ENCODE data around the gene AKR1B1. TPM values are rescaled to one million over a fixed set of nuclear protein-coding genes. Genes with fewer than 3 reads are reported as not detected.
"Not testable (repeated sequence)": the region's sequence is repeated elsewhere in the genome, so short reads cannot be mapped to it uniquely, and the experiment has no call there.

The AKR1B1 gene
- total and polyA plus RNA-seq, 2 of the 13 experiments (the other 11 are each of a cell fraction or from before 2014, with no cell fraction given) = 89.9 to 133 TPM

DNA sequence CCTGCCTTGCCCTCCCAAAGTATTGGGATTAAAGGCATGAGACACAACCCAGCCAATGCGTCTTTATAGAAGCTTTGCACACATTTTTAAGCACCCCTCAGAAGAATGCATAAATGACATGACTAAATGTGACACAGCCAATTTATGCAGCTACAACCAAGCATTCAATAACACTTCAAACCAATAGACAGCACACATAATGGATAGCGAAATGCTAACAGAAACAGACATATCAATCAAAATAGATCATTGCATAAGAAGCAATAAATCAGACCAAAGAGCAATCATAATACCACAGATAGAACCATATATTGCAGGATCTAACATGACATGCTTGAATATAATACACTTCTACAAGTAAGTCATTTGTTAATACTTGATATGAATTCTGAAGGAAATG is 34.2 kb upstream of the AKR1B1 start:
- Histone ChIP-seq H3K4me3 (replicated peaks in 1 of 3; ENCODE audit: insufficient read depth in 1 of 3, low read depth in 2 of 3, low read length in 3 of 3) (no peak overlapping the region), H3K79me2 (ENCODE audit: insufficient read depth, low read length) (no peaks in the 10 kb centered on the region), H3K27me3 (ENCODE audit: control insufficient read depth in 1 of 2, insufficient read depth in 2 of 2, low read length in 2 of 2) (peaks cover 0 to 8% of the 10 kb centered on the region in 2 experiments; a peak in 1 of 5 replicates), H3K4me2 (ENCODE audit: low read depth, low read length) (no peak overlapping the region), H3K9ac (ENCODE audit: insufficient read depth, low read depth, low read length) (no peak overlapping the region), H4K20me1 (ENCODE audit: insufficient read depth, low read length) (no peaks in the 10 kb centered on the region), H3K4me1 (ENCODE audit: insufficient read depth, low read length) (no peaks in the 10 kb centered on the region), H3K9me3 (ENCODE audit: low read length) (no peaks in the 10 kb centered on the region), H3K27ac (ENCODE audit: extremely low read length, insufficient read depth, low read length) (no peak overlapping the region), H2AFZ (ENCODE audit: low read length) (no peak overlapping the region), H3K36me3 (replicated peaks in 1 of 2; ENCODE audit: control insufficient read depth in 1 of 2, insufficient read depth in 2 of 2, low read length in 2 of 2) (no peaks in the 10 kb centered on the region)
- intact Hi-C loops (cut with micrococcal nuclease; ENCODE audit: unreplicated experiment) = no loop called here
- CTCF ChIA-PET (ENCODE audit: low intra/inter-chr PET ratio, low total read pairs) = no interaction called here
- FAIRE-seq (no peak), DNase-seq (ENCODE audit: low spot score) (no peak), ATAC-seq (no peak)
- POLR2A ChIA-PET = no interaction called here
- no TSS peak for BruUV-seq (replicated peaks)
- 5% methylated on average over 2 of the region's 2 CpGs for WGBS (ENCODE audit: low lambda C conversion rate)
- TF ChIP-seq DNMT3B (CRISPR knock-in tag; conservative IDR thresholded peaks at IDR 0.05) (no peak), HNRNPH1 (optimal IDR thresholded peaks at IDR 0.05; ENCODE audit: low read depth, low read length) (no peak), ZNF3 (CRISPR knock-in tag; IDR thresholded peaks at IDR 0.05) (no peak), SSRP1 (CRISPR knock-in tag; IDR thresholded peaks at IDR 0.05) (no peak)
- in situ Hi-C loops (cut with HindIII; ENCODE audit: extremely low pct_ligation_motif_present, low pct_unique_long_range_greater_than_20kb) = no loop called here

DNA sequence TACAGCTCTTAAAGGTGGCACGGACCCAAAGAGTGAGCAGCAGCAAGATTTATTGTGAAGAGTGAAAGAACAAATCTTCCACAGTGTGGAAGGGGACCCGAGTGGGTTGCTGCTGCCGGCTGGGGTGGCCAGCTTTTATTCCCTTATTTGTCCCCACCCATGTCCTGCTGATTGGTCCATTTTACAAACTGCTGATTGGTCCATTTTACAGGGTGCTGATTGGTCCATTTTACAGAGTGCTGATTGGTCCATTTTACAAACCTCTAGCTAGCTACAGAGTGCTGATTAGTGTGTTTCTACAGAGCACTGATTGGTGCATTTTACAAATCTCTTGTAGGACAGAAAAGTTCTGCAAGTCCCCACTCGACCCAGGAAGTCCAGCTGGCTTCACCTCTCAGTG is 28.8 kb upstream of the AKR1B1 start:
- CTCF ChIA-PET (ENCODE audit: low intra/inter-chr PET ratio, low total read pairs) = not testable (repeated sequence)

More for the DNA sequence above, 28.8 kb upstream of the AKR1B1 start:
- H3K4me2 ChIP-seq (ENCODE audit: low read depth, low read length) = 0 out of 2 replicates have a peak overlapping the region, but pooled peaks have one; percentile 27
- H3K36me3 ChIP-seq (replicated peaks in 1 of 2; ENCODE audit: control insufficient read depth in 1 of 2, insufficient read depth in 2 of 2, low read length in 2 of 2); H3K9ac ChIP-seq (ENCODE audit: insufficient read depth, low read depth, low read length); H3K79me2 ChIP-seq (ENCODE audit: insufficient read depth, low read length); intact Hi-C loops (cut with micrococcal nuclease; ENCODE audit: unreplicated experiment); BruUV-seq (replicated peaks); H4K20me1 ChIP-seq (ENCODE audit: insufficient read depth, low read length); ATAC-seq; H3K27me3 ChIP-seq (ENCODE audit: control insufficient read depth in 1 of 2, insufficient read depth in 2 of 2, low read length in 2 of 2); H3K4me3 ChIP-seq (replicated peaks in 1 of 3; ENCODE audit: insufficient read depth in 1 of 3, low read depth in 2 of 3, low read length in 3 of 3); H3K9me3 ChIP-seq (ENCODE audit: low read length); H3K4me1 ChIP-seq (ENCODE audit: insufficient read depth, low read length); H2AFZ ChIP-seq (ENCODE audit: low read length); in situ Hi-C loops (cut with HindIII; ENCODE audit: extremely low pct_ligation_motif_present, low pct_unique_long_range_greater_than_20kb); FAIRE-seq; H3K27ac ChIP-seq (ENCODE audit: extremely low read length, insufficient read depth, low read length); POLR2A ChIA-PET; DNase-seq (ENCODE audit: low spot score): not testable (repeated sequence)
- WGBS (ENCODE audit: low lambda C conversion rate) = 0% methylated on average over 4 of the region's 4 CpGs
- TF ChIP-seq NFYC (CRISPR knock-in tag; IDR thresholded peaks at IDR 0.05) = peak; percentile 21; the same call in 1 of the 2 replicates
- peak; percentile 50; the same call in 1 of the 2 replicates for TF ChIP-seq MAFF (IDR thresholded peaks at IDR 0.05; ENCODE audit: low read depth, low read length)
- TF ChIP-seq MAFK (conservative IDR thresholded peaks at IDR 0.05 in 1 of 2, IDR thresholded peaks at IDR 0.05 in 1 of 2; ENCODE audit: low read length in 2 of 2) = peak in 1 of 2 experiments; percentile 32; a peak in 3 of 4 replicates
- TF ChIP-seq NFYB (CRISPR knock-in tag; IDR thresholded peaks at IDR 0.05) = peak; percentile 55

Measured in HepG2 (cell line).